Liver (tissue), 9 donors: ENCODE data around the gene SERBP1. TPM values are rescaled to one million over a fixed set of nuclear protein-coding genes. Genes with fewer than 3 reads are reported as not detected.

ENCODE experiments used
- DNase-seq: peaks from one replicate; pipeline ENCODE4 v3.0.0-alpha.2; 2017; ENCODE audit warnings: low spot score
- H3K27ac ChIP-seq, 2 donors: one replicate each; pipeline ENCODE4 v1.7.0; 2013; ENCODE audit warnings: inconsistent platforms in 2 of 2, low read length in 2 of 2, control low read depth in 1 of 2, low read depth in 1 of 2, mild to moderate bottlenecking in 1 of 2
- H3K27me3 ChIP-seq, 4 donors: one replicate each; pipeline versions ENCODE4 v1.6.1 to v1.7.0; 2013; ENCODE audit warnings: low read length in 3 of 4, inconsistent platforms in 1 of 4, mild to moderate bottlenecking in 1 of 4, moderate library complexity in 1 of 4; ENCODE audit not compliant: control insufficient read depth in 4 of 4, insufficient read depth in 4 of 4
- H3K36me3 ChIP-seq, 4 donors: one replicate each; pipeline versions ENCODE4 v1.6.1 to v1.7.0; 2013; ENCODE audit warnings: low read length in 3 of 4, mild to moderate bottlenecking in 3 of 4, low read depth in 1 of 4, moderate library complexity in 1 of 4; ENCODE audit not compliant: control insufficient read depth in 4 of 4, insufficient read depth in 3 of 4
- H3K4me1 ChIP-seq, 4 donors: one replicate each; pipeline versions ENCODE4 v1.6.1 to v1.7.0; 2013; ENCODE audit warnings: low read length in 3 of 4, mild to moderate bottlenecking in 3 of 4, moderate library complexity in 1 of 4; ENCODE audit not compliant: control insufficient read depth in 4 of 4, insufficient read depth in 4 of 4
- H3K4me3 ChIP-seq, 3 donors: one replicate each; pipeline versions ENCODE4 v1.6.1 to v1.7.0; 2013; ENCODE audit warnings: low read length in 3 of 3, control low read depth in 1 of 3, low read depth in 1 of 3, mild to moderate bottlenecking in 1 of 3
- H3K9ac ChIP-seq, 2 donors: one replicate each; pipeline ENCODE4 v1.7.0; 2013; ENCODE audit warnings: low read length in 2 of 2, mild to moderate bottlenecking in 2 of 2, moderate library complexity in 2 of 2, control low read depth in 1 of 2, low read depth in 1 of 2
- H3K9me3 ChIP-seq, 4 donors: one replicate each; pipeline versions ENCODE4 v1.6.1 to v1.7.0; 2013; ENCODE audit warnings: low read length in 3 of 4; ENCODE audit not compliant: control insufficient read depth in 4 of 4
- ATF3 ChIP-seq: IDR thresholded peaks from 2 replicates; pipeline ENCODE4 v1.6.1; 2016; ENCODE audit warnings: antibody characterized with exemption
- FOXA1 ChIP-seq: IDR thresholded peaks from 2 replicates; pipeline ENCODE4 v1.6.1; 2016; ENCODE audit warnings: antibody characterized with exemption
- FOXA2 ChIP-seq: IDR thresholded peaks from 2 replicates; pipeline ENCODE4 v1.6.1; 2016; ENCODE audit warnings: antibody characterized with exemption
- GABPA ChIP-seq, 2 donors: IDR thresholded peaks in 1 of 2; conservative IDR thresholded peaks in 1 of 2; 2 replicates each; pipeline ENCODE4 v1.6.1; 2016; ENCODE audit warnings: antibody characterized with exemption in 2 of 2, mild to moderate bottlenecking in 1 of 2, moderate library complexity in 1 of 2
- HNF4A ChIP-seq, 2 donors: conservative IDR thresholded peaks; 2 replicates each; pipeline ENCODE4 v1.6.1; 2016; ENCODE audit warnings: antibody characterized with exemption in 2 of 2, mild to moderate bottlenecking in 2 of 2
- HNF4G ChIP-seq: IDR thresholded peaks from 2 replicates; pipeline ENCODE4 v1.6.1; 2016; ENCODE audit warnings: antibody characterized with exemption
- JUND ChIP-seq, 2 donors: IDR thresholded peaks; 2 replicates each; pipeline ENCODE4 v1.6.1; 2016; ENCODE audit warnings: antibody characterized with exemption in 2 of 2
- NR2F2 ChIP-seq: IDR thresholded peaks from 2 replicates; pipeline ENCODE4 v1.6.1; 2016; ENCODE audit warnings: antibody characterized with exemption
- RAD21 ChIP-seq, 2 donors: IDR thresholded peaks; 2 replicates each; pipeline ENCODE4 v1.6.1; 2016; ENCODE audit warnings: antibody characterized with exemption in 2 of 2, mild to moderate bottlenecking in 2 of 2
- REST ChIP-seq: IDR thresholded peaks from 2 replicates; pipeline ENCODE4 v1.6.1; 2016; ENCODE audit warnings: antibody characterized with exemption, mild to moderate bottlenecking
- RXRA ChIP-seq, 2 donors: IDR thresholded peaks; 2 replicates each; pipeline ENCODE4 v1.6.1; 2017 to 2018; ENCODE audit warnings: antibody characterized with exemption in 2 of 2, mild to moderate bottlenecking in 1 of 2
- SP1 ChIP-seq: IDR thresholded peaks from 2 replicates; pipeline ENCODE4 v1.6.1; 2018; ENCODE audit warnings: antibody characterized with exemption, mild to moderate bottlenecking
- TAF1 ChIP-seq: conservative IDR thresholded peaks from 2 replicates; pipeline ENCODE4 v1.6.1; 2016; ENCODE audit warnings: antibody characterized with exemption, mild to moderate bottlenecking
- YY1 ChIP-seq: IDR thresholded peaks from 2 replicates; pipeline ENCODE4 v1.6.1; 2016; ENCODE audit warnings: antibody characterized with exemption, mild to moderate bottlenecking
- ZBTB33 ChIP-seq: IDR thresholded peaks from 2 replicates; pipeline ENCODE4 v1.6.1; 2016; ENCODE audit warnings: antibody characterized with exemption
- WGBS: extraction: QIAGEN DNeasy Blood & Tissue Kit; methylation state at CpG from one replicate; pipeline ENCODE4 v1.1.7; 2013; 5-methylcytosine and 5-hydroxymethylcytosine counted together
- polyA plus RNA-seq, 2 donors: library from polyadenylated mRNA; stranded (reverse) in 1 of 2; unstranded in 1 of 2; fragments of 200-250 nt in 1 of 2; fragments of >200 nt in 1 of 2; fragmentation: Nextera tagmentation in 1 of 2; extraction: Ambion mirVana in 1 of 2; gene quantifications; one replicate each; pipeline versions ENCODE4 v1.2.1 to v1.2.3, GENCODE V29; 2013 to 2015
- total RNA-seq, 2 donors: library from RNA; depleted of rRNA; stranded (reverse); fragments of >200 nt; gene quantifications; one replicate each; pipeline ENCODE4 v1.2.3, GENCODE V29; 2014
- TF ChIP-seq, protein P1 (sequence below): fragments of 150-350 bp; IDR thresholded peaks from 2 replicates; pipeline ENCODE4 v1.5.1; 2017; ENCODE audit warnings: improper control_type of control experiment, low read depth, low read length; ENCODE audit not compliant: missing input control
- donor health status: healthy.
- donor health status: healthy.
- donor health status: healthy.
- donor health status: healthy.
- donor health status: healthy.

Gene SERBP1
- total and polyA plus RNA-seq, 4 donors = 66.6 to 140 (median 117) TPM

DNA sequence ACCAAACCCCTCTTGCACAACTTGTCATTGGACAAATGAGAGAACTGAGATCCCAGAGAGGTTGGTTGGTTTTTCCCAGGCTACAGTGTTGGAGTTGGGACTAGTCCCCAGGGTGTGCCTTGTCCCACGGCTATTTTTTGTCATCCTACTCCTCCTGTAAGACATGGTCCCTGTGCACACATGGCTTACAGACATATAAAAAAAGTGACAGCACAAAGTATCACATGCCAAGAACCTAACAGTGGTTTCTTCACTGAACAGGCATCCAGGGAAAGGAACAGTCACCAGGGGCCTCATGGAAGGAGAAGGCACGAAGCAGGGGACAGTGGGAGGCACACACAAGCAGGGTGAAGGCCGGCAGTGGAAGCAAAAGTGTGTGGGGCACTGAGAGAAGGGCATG, 36.5 kb downstream of the SERBP1 start:
- 91% methylated on average over 3 of the region's 3 CpGs for WGBS

GRCh38 chr1:67393240-67393639, 37.0 kb downstream of the SERBP1 start:
- H3K27me3 ChIP-seq = no peaks in the 10 kb centered on the region
- no peak overlapping the region for H3K4me3 ChIP-seq
- H3K9me3 ChIP-seq = no peaks in the 10 kb centered on the region
- no peak for DNase-seq
- TF ChIP-seq ZBTB33 (no peak), RXRA (IDR thresholded peaks at IDR 0.05) (no peak), FOXA1 (no peak), YY1 (no peak), ATF3 (no peak), SP1 (no peak), FOXA2 (no peak), HNF4G (no peak), HNF4A (conservative IDR thresholded peaks at IDR 0.05) (no peak), TAF1 (no peak), JUND (IDR thresholded peaks at IDR 0.05) (no peak), NR2F2 (no peak)
- TF ChIP-seq, protein P1, sequence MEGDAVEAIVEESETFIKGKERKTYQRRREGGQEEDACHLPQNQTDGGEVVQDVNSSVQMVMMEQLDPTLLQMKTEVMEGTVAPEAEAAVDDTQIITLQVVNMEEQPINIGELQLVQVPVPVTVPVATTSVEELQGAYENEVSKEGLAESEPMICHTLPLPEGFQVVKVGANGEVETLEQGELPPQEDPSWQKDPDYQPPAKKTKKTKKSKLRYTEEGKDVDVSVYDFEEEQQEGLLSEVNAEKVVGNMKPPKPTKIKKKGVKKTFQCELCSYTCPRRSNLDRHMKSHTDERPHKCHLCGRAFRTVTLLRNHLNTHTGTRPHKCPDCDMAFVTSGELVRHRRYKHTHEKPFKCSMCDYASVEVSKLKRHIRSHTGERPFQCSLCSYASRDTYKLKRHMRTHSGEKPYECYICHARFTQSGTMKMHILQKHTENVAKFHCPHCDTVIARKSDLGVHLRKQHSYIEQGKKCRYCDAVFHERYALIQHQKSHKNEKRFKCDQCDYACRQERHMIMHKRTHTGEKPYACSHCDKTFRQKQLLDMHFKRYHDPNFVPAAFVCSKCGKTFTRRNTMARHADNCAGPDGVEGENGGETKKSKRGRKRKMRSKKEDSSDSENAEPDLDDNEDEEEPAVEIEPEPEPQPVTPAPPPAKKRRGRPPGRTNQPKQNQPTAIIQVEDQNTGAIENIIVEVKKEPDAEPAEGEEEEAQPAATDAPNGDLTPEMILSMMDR = no peak
- H3K9ac ChIP-seq = no peak overlapping the region
- H3K27ac ChIP-seq = no peak overlapping the region
- no peaks in the 10 kb centered on the region for H3K4me1 ChIP-seq
- WGBS = 76% methylated on average over 12 of the region's 12 CpGs
- H3K36me3 ChIP-seq = peaks cover 0 to 33% (median 16%) of the 10 kb centered on the region in 4 donors

More for the DNA sequence above, 36.5 kb downstream of the SERBP1 start:
- no peaks in the 10 kb centered on the region for H3K27me3 ChIP-seq
- H3K27ac ChIP-seq = no peak overlapping the region
- no peak overlapping the region for H3K4me3 ChIP-seq
- no peaks in the 10 kb centered on the region for H3K4me1 ChIP-seq
- no peaks in the 10 kb centered on the region for H3K9me3 ChIP-seq
- no peak overlapping the region for H3K9ac ChIP-seq
- H3K36me3 ChIP-seq = peaks cover 0 to 33% (median 16%) of the 10 kb centered on the region in 4 donors
- TF ChIP-seq REST = no peak
- no peak for TF ChIP-seq YY1
- TF ChIP-seq RAD21 (IDR thresholded peaks at IDR 0.05) = no peak
- TF ChIP-seq GABPA (IDR thresholded peaks at IDR 0.05 in 1 of 2, conservative IDR thresholded peaks at IDR 0.05 in 1 of 2) = no peak
- no peak for TF ChIP-seq HNF4G
- DNase-seq = no peak
